GM19351 (cell line): Measurements from ENCODE around the gene IFNGR2.
"Not testable (repeated sequence)": the region's sequence is repeated elsewhere in the genome, so short reads cannot be mapped to it uniquely, and the experiment has no call there.

ENCODE experiments used
- ATAC-seq: cut with Tn5 transposase; IDR thresholded peaks from one replicate; pipeline ENCODE4 v1.9.1; 2021; ENCODE audit warnings: mild to moderate bottlenecking, moderate library complexity; ENCODE audit not compliant: unreplicated experiment

IFNGR2 gene

GRCh38 chr21:33402001-33402979 lies 923 bp upstream of the IFNGR2 start:
- no peak for ATAC-seq

- peak; percentile 25 for ATAC-seq
These were observed 773 bp downstream of the IFNGR2 start for GRCh38 chr21:33403786-33404585.

- ATAC-seq = no peak
These were observed 3.3 kb downstream of the IFNGR2 start for GRCh38 chr21:33406493-33406892.

GRCh38 chr21:33411949-33412430 lies 8.8 kb downstream of the IFNGR2 start:
- no peak for ATAC-seq

GRCh38 chr21:33412439-33412831 lies 9.2 kb downstream of the IFNGR2 start:
- not testable (repeated sequence) for ATAC-seq

GRCh38 chr21:33412832-33413519 lies 9.8 kb downstream of the IFNGR2 start:
- no peak for ATAC-seq

- ATAC-seq = no peak
These were observed 10.9 kb downstream of the IFNGR2 start for GRCh38 chr21:33414068-33414467.

GRCh38 chr21:33414926-33415325 lies 11.7 kb downstream of the IFNGR2 start:
- ATAC-seq = no peak

GRCh38 chr21:33418691-33419090 lies 15.5 kb downstream of the IFNGR2 start:
- no peak for ATAC-seq

GRCh38 chr21:33419538-33420123 lies 16.4 kb downstream of the IFNGR2 start:
- ATAC-seq = no peak

GRCh38 chr21:33421713-33422393 lies 18.6 kb downstream of the IFNGR2 start:
- no peak for ATAC-seq

- no peak for ATAC-seq
These were observed 21.0 kb downstream of the IFNGR2 start for GRCh38 chr21:33424214-33424613.

- ATAC-seq = no peak
These were observed 22.6 kb downstream of the IFNGR2 start for GRCh38 chr21:33425825-33426224.

- ATAC-seq = no peak
These were observed 23.8 kb downstream of the IFNGR2 start for GRCh38 chr21:33427051-33427450.

- ATAC-seq = no peak
These were observed 25.5 kb downstream of the IFNGR2 start for GRCh38 chr21:33428669-33429068.

- ATAC-seq = no peak
These were observed 27.6 kb downstream of the IFNGR2 start for GRCh38 chr21:33430858-33431257.

- ATAC-seq = no peak
These were observed 29.3 kb downstream of the IFNGR2 start for GRCh38 chr21:33432496-33432895.

GRCh38 chr21:33433001-33433400 lies 29.8 kb downstream of the IFNGR2 start:
- ATAC-seq = no peak

GRCh38 chr21:33433425-33434114 lies 30.4 kb downstream of the IFNGR2 start:
- no peak for ATAC-seq
